ENCODE measurements around the gene CBR1.

DNA sequence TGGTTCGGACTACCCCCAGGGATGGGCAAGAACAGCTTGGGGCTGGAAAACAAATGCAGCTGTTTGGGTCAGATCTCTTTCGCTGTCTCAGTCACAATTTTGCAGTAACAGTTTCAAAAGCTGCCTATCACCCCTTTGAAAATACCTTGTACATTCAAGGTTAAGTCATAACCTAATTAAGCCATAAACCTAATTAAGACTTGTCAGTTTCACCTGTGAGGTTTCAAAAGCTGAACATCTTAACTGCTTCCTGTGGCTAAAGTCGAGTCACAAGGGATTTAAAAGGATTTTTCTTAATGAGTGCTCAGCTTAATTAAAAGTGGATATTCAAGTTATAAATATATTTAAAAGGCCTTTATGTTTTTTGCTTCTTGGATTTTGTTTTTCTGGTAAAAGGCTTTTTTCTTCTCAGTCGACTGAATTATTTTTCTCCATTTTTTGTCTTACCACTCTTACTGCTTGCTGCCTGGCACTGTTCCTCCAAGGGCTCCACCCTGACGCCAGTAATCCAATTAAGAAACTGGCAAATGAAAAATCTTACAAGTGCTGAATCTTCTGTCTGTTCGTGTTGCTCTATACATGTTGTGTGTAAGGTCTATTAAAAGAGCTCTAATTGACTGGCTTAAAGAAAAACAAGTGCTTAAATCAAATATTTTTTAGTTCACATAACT is 31.3 kb downstream of the CBR1 start:
- no peak for TF ChIP-seq CTCF (IDR thresholded peaks at IDR 0.05; ENCODE audit: insufficient read depth, low read length, poor library complexity, severe bottlenecking)
- no peak for TF ChIP-seq EZH2phosphoT487 (conservative IDR thresholded peaks at IDR 0.05; ENCODE audit: low read length)

Measured in SU-DHL-6 (cell line).